HG02973 (cell line): ENCODE measurements around the gene ZNF574.

Experiments used
- ATAC-seq: cut with Tn5 transposase; IDR thresholded peaks from one replicate; pipeline ENCODE4 v1.9.1; 2021; ENCODE audit warnings: moderate library complexity; ENCODE audit not compliant: unreplicated experiment

Gene ZNF574

DNA sequence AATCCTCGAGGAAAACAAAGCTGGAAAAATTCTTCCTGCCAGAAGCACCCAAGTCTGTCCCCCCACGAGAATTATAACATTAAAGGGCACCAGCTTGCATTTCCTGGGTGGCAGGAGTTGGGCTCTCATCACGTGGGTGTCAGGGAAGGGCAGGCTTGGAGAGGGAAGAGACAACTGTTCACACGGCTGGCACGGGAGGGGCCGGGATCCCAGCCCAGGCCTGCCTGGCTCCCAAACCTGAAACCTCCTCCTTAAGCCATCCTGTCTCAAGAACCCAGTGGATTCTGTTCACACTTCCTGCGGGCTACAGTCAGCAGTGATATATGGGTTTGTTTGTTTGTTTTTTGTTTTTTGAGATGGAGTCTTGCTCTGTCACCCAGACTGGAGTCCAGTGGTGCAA is 18.1 kb upstream of the ZNF574 start:
- ATAC-seq, result no peak

DNA sequence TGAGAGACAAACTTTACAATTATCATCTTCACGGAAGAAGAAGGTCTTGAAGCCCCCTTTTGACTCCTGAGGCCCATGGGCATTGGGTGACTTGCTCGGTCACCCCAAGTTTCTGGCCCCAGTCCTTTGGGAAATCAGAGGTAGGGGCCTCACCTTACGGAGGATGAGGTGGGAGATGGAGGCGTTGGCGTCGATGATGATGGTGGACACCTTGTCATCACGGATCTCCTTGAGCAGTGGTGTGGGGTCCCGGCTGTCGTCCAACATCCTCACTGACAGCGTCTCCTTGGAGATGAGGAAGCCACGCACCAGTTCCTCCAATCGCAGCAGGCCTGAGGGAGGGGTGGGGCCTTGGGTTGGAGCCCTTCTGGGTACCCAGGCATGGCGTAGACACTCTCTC is 16.8 kb upstream of the ZNF574 start:
- no peak for ATAC-seq

DNA sequence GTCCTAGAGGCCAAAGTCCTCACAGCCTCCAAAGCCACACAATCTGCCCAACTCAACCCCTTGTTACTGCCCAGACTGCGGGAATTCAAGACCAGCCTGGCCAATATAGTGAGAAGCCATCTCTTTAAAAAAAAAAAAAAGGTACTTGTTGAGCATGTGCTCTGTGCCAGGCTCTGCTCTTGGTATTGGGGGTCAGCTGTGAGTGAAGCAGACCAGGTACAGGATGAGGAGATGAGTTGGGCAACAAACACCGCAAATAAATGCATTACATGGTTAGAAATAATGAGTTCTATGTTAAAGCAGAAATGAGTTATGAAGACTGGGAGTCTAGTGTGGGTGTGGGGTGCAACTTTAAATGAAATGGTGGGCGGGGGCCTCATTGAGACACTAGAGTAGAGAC is 15.8 kb upstream of the ZNF574 start:
- no peak for ATAC-seq

DNA sequence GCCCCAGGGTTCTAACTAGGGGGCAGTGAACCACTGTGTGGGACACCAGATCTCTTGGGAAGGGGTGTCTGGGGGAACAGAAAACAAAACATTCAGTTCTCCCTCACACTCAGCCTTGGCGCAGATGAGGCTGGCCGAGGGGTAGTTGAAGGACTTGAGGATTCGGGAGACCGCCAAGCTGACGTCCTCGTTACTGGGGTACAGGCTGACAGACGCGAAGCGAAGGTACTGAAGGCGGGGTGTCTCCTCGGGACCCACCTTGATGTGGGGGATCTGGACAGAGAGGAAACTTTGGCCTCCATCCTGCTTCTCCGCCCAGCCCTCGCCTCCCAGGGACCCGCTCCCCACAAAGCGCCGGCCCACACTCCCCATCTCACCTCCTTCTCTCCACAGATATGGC is 13.6 kb upstream of the ZNF574 start:
- ATAC-seq, result no peak

DNA sequence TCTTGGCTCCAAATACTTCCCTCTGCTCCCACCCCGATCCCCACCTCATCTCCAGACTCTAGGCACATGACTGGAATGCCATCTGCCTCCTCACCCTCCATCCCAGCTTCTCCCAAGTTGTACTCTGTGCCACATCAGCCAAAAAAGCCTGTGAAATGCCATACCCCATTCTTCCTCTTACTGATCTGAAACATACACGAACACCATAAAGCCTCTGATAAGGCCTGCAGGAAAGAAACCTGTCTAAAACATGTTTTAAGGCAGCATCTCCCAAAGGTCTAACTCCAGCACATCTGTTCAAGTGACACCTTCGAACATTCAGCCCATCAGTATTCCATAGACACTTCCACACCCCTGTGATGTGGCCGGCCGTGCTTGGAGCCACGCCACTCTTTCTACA is 11.5 kb upstream of the ZNF574 start:
- ATAC-seq, result no peak

DNA sequence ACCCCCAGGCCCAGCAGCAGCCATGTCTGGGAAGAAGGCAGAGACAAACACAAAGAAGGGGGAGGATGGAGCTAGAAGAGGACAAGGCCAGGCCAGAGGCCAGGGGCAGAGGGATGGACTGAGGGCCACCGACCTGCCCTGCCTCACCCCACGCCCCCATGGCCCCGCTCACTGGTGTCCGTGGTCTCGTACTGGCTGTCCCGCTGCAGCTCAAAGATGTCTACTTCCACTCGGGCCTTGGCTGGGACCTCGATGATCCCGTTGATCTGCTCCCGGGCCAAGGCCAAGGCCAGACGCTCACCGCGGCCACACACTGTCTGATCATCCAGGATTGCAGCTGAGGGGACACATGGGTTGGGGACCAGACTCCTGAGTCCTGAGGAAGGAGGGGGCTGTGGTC is 10.9 kb upstream of the ZNF574 start:
- no peak for ATAC-seq

DNA sequence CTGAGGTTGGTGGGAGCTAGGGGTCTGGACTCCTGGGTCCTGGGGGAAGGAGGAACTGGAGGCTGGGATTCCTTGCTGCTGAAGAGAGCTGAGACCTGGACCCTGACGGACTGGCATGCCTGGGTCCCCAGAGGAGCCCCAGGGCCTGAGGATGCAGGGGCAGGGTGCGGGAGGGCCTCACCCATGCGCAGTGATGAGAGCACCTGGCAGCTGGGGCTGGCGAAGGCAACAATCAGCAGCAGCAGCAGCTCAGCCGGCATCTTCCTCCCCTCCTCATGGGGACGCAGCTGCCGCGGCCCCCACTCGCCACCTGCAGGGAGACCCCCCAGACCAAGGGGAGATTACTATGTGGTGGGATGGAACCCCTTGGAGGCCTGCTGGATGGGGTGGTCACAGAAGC is 10.5 kb upstream of the ZNF574 start:
- ATAC-seq, result no peak

DNA sequence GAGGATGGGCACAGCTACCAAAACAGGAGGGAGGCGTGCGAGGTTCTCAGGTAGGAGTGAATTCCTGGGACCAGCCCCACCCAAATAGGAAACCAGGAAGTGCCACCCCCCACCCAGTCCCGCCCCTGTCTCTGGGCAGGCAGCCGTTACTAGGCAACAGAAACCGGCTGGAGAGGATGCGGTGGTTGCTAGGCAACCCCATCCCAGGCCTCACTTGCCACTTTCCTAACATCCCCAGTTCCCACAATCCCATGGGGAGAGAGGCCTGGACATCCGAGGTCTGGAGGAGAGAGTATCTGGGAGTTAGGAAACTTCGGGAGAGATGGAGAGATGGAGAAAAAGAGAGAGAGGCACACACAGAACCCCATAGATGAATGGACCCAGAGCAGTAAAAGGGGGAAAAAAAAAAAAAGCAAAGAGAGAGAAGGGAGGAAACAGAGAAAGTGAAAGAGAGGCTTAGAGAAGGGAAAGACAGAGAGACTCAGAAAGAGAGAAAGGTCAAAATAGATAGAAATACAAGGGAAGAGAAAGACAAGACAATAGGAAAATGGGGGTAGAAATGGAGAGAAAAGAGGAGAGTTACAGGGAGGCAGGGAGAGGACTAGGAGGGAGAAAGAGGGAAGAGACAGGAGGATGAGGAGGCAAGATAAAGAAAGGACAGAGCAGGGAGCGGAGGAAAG is 9.8 kb upstream of the ZNF574 start:
- ATAC-seq, result no peak

DNA sequence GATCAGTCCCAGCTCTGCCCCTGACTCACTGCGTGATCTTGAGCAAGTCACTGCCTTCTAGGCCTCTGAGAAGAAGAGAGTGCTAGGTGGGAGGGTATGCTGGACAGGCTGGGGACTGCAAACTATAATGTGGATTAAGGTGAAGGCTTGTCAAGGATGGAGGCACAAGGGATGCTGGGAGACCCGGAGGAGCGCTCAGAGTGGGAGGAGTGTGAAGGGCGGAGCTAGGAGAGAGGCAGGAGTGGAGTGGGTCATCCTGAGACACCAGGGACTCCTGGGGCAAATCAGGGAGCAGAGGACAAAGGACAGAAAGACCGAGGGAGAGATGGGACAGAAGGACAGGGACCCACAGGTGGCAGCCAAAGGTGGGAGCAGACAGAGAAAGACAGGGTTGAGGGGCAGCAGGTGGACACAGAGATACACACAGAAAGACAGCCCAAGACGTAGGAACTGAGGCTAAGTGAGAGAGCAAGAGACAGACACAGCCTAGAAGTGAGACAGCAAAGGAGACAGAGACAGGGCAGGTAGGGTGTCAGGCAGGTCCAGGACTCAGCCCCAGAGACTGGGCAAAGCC is 8.6 kb upstream of the ZNF574 start:
- ATAC-seq, result no peak

DNA sequence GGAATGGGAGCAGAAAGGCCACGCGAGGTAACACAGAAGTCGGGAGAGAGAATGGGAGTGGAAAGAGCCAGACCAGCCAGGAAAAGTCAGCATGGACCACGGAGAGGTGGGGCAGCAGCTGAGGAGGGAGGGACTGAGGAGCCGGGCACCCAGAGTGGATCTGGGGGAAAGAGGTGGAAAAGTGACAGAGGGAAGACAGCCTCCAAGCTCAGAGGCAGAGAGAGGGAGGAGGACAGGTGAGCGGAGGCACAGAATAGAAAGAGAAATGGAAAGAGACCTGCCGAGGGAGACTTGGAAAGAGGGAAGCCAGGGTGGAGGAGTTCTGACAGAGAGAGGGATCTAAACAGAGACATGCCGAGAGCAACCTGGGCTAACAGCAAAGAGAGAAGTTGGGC is 7.6 kb upstream of the ZNF574 start:
- ATAC-seq, result no peak

DNA sequence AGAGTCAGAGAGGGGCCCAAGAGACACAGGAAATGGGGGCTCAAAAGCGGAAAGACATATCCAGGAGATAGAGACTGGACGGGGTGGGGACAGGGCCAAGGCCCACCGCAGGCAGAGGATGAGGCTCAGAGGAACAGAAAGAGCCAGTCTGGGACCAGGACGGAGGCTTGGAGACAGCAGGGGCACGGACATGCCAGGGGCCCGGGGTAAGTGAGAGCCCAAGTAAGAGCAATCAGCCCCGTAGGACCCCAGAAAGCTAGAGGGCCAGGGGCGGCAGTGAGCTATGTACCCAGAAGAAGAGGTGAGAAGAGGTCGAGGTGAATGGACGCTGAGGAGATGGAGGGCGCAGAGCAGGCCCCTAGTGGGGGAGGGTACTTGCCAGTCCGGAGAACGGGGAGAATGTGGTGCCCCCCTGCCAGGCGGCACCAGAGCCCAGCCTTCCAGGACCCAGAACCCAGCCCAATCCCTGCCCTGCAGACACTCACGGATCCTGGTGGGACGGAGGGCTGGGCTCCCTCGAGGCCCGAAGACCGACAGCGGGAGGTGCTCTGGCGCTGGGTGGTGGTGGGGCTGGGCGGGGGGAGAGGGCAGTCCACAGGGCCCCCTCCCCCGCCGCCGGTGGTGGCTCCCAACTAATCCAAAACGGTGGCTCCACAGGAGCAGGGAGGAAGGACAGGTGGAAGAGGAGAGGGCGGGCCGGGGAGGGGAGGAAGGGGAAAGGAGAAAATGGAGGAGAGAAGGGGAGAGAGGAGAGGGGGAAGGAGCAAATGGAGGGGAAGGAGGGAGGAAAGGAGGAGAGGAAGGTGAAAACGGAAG is 7.0 kb upstream of the ZNF574 start:
- no peak for ATAC-seq

DNA sequence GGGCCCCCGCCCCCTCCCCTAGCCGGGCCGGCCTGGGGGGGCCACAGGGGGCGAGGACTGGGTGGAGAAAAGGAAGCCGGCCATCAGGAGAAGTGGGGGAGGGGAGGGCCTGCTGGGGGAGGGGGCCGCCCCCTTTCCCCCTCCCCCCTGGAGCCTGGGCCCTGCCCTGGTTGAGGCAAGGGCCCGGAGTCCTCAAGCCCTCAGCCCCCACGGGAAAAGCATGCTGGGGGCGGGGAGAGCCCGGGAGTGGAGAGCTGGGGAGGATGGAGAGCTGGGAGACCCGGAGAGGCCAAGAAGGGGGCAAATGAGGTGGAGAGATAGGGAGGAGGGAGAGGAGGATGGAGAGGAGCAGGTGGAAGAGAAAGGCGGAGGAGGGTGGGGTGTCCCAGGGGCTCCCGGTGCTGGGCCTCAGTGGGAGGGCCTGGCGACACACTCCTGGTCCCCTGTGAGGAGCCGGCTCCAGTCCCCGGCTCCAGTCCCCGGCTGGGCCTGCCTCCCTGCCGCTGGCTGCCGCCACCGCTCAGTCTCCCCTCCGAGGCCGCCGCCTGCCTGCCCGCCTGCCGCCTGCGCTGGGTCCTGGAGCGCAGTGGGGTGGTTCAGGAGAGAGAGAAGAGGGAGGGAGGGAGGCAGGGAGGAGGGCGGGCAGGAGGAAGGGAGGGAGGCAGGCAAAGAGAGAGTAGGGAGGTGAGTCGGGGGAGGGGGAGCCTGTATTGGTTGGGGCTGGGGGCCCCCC is 6.2 kb upstream of the ZNF574 start, which contains the start of gene GRIK5:
Gene GRIK5 (minus strand): TSS at position 588 of the 733 bp plus-strand sequence. CDS start 4,436 bp downstream, outside the sequence.
- ATAC-seq, result no peak

DNA sequence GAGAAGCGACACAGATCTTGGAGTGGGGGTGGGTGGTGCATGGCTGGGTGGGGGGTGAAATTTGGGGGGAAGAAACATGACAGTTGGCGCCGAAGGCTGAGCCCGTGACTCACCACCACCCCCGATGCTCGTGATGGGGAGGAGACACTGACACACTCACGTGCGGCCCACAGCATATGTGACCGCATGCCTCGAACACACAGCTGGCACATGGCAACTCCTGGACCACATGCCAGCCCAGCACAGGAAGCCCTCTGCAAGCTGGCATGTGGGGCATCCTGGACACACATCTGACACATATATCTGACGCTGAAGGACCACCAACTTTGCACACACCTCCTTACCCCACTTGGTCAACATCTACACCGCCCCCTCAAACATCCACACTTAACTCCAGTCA is 4.7 kb upstream of the ZNF574 start:
- no peak for ATAC-seq

DNA sequence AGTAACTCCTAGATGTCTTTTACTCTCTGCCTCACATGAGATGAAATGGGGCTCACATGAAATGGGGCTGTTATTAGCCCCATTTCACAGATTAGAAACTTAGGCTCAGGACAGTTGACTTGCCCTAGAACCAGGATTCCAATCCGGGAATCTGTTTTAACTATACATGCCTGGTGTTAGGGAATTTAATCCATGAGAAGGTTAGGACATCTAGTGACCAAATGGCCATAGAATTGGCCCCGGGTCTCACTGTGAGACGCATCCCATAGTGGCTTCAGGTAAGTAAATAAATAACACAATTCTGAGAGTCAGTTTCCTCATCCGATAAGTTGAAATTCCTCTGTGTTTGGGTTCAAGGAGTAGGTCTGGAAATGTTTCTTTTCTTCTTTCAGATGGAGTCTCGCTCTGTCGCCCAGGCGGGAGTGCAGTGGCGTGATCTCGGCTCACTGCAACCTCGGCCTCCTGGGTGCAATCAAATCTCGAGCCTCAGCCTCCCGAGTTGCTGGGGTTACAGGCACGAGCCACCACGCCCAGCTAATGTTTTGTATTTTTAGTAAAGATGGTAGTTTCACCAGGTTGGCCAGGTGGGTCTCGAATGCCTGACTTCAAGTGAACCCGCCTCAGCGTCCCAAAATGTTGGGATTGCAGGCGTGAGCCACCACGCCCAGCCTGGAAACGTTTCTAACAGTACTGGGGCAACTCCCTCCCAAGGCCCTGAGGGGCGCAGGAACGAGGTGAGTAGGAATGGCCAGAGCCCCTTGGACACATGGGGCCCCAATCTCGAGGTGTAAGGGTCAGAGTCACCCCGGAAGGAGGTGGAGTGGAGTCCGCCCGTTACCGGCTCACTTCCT is 1.2 kb upstream of the ZNF574 start:
- ATAC-seq, result no peak

DNA sequence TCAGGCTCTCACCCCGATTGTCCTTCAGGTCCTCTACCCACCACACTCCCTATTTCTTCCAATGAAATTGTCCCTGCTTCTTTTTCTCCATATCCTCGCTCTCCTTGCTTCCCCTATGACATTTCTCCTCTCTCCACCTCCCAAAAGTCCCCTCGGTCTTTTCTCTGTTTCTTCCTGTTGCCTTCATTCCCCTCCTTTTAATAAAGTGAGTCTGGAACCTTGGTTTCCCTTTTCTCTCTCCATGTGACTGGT is 676 bp upstream of the ZNF574 start:
- no peak for ATAC-seq

DNA sequence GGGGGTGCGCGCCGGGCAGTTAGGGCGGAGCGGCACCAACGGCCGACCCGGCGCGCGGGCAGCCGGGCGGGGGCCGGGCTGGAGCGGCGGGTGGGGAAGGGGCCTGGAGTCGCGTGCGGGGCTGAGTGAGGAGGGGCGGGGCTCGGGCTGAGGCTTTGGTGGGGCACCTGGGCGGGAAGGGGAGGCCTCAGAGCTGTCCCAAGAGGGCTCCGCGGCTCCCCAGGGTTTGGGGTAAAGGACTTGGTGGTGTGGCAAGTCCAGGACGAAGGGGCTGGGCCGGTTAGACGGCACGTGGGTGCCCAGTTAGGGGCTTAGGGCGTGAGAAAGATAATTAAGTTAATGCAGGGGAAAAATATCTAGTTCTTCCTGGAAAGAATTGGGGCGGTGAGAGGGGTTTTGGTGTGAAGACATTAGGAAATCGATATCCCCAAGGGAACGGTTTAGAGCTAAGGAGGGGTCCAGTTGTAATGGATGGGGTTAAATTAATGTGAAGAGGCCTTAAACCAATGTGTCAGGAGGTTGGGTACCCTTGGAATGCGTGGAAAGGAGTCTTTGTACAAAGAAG is 496 bp downstream of the ZNF574 start:
- ATAC-seq, result no peak

DNA sequence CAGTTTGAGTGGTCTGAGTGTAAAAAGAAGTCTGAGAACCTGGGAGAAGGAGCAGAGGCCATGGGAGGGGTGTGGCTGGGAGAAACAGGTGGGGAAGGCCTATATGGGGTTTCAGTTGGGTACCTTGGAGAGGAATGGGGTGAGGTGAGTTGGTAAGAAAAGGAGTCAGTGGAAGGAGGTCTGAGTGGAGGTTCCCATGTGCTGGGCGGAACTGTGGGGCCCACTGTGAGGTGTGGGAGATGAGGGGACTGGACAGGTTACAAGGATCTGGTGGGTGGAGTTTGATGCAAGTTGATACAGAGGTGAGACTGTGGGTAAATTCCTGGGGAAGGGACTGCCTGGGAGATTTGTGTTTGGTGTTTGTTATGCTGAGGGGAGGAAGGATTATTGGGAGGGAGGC is 2.1 kb downstream of the ZNF574 start:
- no peak for ATAC-seq

DNA sequence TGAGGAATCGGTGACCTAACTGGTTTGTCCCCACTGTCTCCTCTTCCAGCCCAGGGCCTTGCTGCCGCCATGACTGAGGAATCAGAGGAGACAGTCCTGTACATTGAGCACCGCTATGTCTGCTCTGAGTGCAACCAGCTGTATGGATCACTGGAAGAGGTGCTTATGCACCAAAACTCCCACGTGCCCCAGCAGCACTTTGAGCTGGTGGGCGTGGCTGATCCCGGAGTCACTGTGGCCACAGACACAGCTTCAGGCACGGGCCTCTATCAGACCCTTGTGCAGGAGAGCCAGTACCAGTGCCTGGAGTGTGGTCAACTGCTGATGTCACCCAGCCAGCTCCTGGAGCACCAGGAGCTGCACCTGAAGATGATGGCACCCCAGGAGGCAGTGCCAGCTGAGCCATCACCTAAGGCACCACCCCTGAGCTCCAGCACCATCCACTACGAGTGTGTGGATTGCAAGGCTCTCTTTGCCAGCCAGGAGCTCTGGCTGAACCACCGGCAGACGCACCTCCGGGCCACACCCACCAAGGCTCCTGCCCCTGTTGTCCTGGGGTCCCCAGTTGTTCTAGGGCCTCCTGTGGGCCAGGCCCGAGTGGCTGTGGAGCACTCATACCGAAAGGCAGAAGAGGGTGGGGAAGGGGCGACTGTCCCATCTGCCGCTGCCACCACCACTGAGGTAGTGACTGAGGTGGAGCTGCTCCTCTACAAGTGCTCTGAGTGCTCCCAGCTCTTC is 2.7 kb downstream of the ZNF574 start:
- ATAC-seq, result no peak

DNA sequence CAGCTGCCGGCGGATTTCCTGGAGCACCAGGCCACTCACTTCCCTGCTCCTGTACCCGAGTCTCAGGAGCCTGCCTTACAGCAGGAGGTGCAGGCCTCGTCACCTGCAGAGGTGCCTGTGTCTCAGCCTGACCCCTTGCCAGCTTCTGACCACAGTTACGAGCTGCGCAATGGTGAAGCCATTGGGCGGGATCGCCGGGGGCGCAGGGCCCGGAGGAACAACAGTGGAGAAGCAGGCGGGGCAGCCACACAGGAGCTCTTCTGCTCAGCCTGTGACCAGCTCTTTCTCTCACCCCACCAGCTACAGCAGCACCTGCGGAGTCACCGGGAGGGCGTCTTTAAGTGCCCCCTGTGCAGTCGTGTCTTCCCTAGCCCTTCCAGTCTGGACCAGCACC is 3.3 kb downstream of the ZNF574 start:
- ATAC-seq, result no peak
